ENCODE data around the gene SERTM1.

The SERTM1 gene

DNA sequence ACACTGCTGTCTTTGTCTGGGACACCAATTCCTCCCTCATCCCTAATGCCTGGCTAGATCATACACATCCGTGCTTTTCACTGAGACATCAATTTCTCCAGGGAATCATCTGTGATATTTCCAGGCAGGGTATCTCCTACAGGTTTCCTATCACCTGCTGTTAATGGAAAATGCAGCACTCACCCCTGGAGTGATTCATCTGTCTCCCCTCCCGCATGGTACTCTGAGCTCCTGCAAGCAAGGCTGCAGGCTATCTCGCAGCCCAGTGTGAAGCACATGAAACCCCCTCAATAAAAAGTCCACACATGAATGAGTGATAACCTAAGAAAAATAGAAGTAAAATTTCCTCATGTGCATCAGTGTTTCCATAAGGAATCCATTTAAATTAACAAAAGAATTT is 38.5 kb downstream of the SERTM1 start:
- TF ChIP-seq, protein P1, sequence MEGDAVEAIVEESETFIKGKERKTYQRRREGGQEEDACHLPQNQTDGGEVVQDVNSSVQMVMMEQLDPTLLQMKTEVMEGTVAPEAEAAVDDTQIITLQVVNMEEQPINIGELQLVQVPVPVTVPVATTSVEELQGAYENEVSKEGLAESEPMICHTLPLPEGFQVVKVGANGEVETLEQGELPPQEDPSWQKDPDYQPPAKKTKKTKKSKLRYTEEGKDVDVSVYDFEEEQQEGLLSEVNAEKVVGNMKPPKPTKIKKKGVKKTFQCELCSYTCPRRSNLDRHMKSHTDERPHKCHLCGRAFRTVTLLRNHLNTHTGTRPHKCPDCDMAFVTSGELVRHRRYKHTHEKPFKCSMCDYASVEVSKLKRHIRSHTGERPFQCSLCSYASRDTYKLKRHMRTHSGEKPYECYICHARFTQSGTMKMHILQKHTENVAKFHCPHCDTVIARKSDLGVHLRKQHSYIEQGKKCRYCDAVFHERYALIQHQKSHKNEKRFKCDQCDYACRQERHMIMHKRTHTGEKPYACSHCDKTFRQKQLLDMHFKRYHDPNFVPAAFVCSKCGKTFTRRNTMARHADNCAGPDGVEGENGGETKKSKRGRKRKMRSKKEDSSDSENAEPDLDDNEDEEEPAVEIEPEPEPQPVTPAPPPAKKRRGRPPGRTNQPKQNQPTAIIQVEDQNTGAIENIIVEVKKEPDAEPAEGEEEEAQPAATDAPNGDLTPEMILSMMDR (IDR thresholded peaks at IDR 0.05) = no peak

DNA sequence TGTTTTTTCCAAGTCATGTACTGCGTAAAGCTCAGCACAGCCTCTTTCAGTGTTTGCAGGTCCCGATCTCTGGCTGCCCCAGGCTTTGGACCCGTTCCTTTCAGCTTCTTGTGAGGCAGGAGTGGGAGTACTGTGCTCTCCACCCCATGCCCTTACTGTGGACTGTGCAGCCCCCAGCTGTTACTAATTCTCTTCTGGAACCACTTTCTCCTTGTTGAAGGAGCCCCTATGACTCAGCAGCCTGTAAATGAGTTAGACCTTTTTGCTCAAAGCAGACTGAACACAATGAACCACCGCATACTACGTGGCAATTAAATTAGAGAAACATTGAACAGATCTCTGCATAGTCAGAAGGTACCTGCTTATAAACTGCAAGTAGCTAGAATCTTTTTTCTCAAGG is 39.0 kb downstream of the SERTM1 start:
- TF ChIP-seq, protein P1 (IDR thresholded peaks at IDR 0.05) = no peak

- TF ChIP-seq, protein P1 (IDR thresholded peaks at IDR 0.05) = no peak
Observed at GRCh38 chr13:36713887-36714286, 40.1 kb downstream of the SERTM1 start.

DNA sequence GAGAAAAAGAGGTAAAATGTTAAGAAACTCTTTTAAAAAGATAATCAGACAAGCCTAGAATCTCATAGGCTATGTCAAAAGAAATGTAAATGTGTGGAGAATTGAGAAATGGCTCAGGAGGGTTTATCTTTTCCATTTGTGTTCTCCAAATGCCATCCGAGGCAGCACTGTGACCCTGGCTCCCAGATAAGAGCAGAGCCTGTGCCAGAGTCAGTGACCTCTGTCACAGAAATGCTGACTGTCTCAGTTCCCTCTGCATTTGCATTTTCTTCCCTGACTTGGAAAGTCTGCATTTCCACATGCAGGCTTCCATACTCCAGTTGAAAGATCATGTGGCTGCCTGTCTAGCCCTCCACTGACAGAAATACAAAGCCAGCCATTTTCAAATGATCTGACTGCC is 42.0 kb downstream of the SERTM1 start:
- TF ChIP-seq, protein P1 (IDR thresholded peaks at IDR 0.05) = no peak

GRCh38 chr13:36717017-36717416 is 43.2 kb downstream of the SERTM1 start:
- TF ChIP-seq, protein P1 (IDR thresholded peaks at IDR 0.05) = no peak

- TF ChIP-seq, protein P1 (IDR thresholded peaks at IDR 0.05) = no peak
Observed at GRCh38 chr13:36717966-36718545, 44.2 kb downstream of the SERTM1 start.

DNA sequence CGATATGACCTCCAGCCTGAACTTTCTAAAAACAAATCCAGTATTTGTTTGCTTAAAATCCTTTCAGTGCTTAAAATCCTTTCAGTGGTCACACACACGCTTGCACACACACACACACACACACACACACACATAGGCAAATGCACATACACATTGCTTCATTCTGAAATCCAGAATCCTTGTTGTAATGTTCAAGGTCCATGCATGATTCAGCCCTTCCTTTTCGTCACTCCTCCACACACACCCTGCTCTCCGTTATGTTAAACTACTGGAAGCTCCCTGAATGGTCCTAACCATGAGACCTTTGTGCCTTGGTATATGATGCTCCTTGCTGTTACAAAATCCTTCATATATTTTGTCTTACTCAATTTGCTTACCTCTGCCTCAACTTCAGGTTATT is 44.9 kb downstream of the SERTM1 start:
- TF ChIP-seq, protein P1 (IDR thresholded peaks at IDR 0.05) = no peak

DNA sequence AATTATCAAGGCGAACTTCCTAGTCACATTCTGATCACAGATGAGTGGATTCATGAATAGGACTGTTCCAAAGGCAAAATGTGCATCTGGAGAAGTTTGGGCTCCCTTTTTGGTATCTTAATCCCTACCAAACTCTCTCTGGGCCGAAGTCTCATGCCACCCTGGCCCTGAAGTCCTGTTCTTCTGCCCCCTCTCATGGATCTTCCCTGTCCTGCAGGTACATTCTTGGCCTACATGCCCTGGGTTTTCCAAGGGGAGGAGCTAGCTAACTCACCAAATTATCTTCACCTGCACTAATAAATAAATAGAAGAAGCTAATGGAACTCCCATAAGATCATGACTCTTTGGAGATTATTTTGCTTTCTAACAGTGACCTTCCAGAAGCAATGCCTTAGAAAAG is 50.3 kb downstream of the SERTM1 start:
- TF ChIP-seq, protein P1 (IDR thresholded peaks at IDR 0.05) = no peak

Measured in LNCAP (cell line).